HepG2 (cell line): Measurements from ENCODE around the gene PAN2. TPM values are rescaled to one million over a fixed set of nuclear protein-coding genes. Genes with fewer than 3 reads are reported as not detected.

Experiments
- ADNP ChIP-seq: sonication (generic); formaldehyde crosslinking; IDR thresholded peaks from 2 replicates; pipeline ENCODE4 v1.4.0; 2020; ENCODE audit warnings: missing genetic modification reagents
- HNF1A ChIP-seq, 2 experiments: sonication (generic) in 1 of 2; formaldehyde crosslinking in 1 of 2; IDR thresholded peaks; 2 replicates each; pipeline versions ENCODE4 v1.4.0 to v1.6.1; 2016 to 2020; ENCODE audit warnings: borderline replicate concordance in 1 of 2, low read depth in 1 of 2, mild to moderate bottlenecking in 1 of 2, missing genetic modification reagents in 1 of 2
- ZNF318 ChIP-seq: sonication (generic); formaldehyde crosslinking; IDR thresholded peaks from 2 replicates; pipeline ENCODE4 v1.4.0; 2020; ENCODE audit warnings: mild to moderate bottlenecking, missing genetic modification reagents
- ZNF441 ChIP-seq: sonication (generic); formaldehyde crosslinking; IDR thresholded peaks from 2 replicates; pipeline ENCODE4 v1.7.0; 2021; ENCODE audit warnings: missing genetic modification reagents, borderline replicate concordance
- ZNF639 ChIP-seq: conservative IDR thresholded peaks from 2 replicates; pipeline ENCODE4 v1.6.1; 2018; ENCODE audit warnings: missing genetic modification reagents
- polyA plus RNA-seq, 8 experiments: library from polyadenylated mRNA; depleted of rRNA in 3 of 8; stranded (reverse) in 7 of 8; unstranded in 1 of 8; fragments of >200 nt; fragmentation: Illumina TruSeq in 4 of 8; extraction: Trizol in 4 of 8; gene quantifications; 2 replicates each; pipeline versions ENCODE4 v1.2.1 to v1.2.3, GENCODE V29; 2011 to 2016; ENCODE audit warnings: low read depth in 4 of 8, missing spikeins in 1 of 8, mixed read lengths in 1 of 8; ENCODE audit not compliant: insufficient read depth in 1 of 8
- total RNA-seq, 5 experiments: library from RNA; depleted of rRNA; stranded (reverse); fragments of >200 nt; fragmentation: Illumina TruSeq; extraction: Trizol; gene quantifications; 2 replicates each; pipeline ENCODE4 v1.2.3, GENCODE V29; 2016; ENCODE audit warnings: low read depth in 1 of 5
- TF ChIP-seq, protein P1 (sequence below): sonication (generic); formaldehyde crosslinking; IDR thresholded peaks from 2 replicates; pipeline ENCODE4 v1.4.0; 2020; ENCODE audit warnings: missing genetic modification reagents, borderline replicate concordance
- TF ChIP-seq, protein P2 (sequence below): sonication (generic); formaldehyde crosslinking; IDR thresholded peaks from 2 replicates; pipeline ENCODE4 v1.8.1; 2022; ENCODE audit warnings: low read depth, mild to moderate bottlenecking, missing genetic modification reagents

PAN2 gene
- total and polyA plus RNA-seq, 2 of the 13 experiments (the other 11 are each of a cell fraction or from before 2014, with no cell fraction given), result 27.2 to 61.1 TPM

DNA sequence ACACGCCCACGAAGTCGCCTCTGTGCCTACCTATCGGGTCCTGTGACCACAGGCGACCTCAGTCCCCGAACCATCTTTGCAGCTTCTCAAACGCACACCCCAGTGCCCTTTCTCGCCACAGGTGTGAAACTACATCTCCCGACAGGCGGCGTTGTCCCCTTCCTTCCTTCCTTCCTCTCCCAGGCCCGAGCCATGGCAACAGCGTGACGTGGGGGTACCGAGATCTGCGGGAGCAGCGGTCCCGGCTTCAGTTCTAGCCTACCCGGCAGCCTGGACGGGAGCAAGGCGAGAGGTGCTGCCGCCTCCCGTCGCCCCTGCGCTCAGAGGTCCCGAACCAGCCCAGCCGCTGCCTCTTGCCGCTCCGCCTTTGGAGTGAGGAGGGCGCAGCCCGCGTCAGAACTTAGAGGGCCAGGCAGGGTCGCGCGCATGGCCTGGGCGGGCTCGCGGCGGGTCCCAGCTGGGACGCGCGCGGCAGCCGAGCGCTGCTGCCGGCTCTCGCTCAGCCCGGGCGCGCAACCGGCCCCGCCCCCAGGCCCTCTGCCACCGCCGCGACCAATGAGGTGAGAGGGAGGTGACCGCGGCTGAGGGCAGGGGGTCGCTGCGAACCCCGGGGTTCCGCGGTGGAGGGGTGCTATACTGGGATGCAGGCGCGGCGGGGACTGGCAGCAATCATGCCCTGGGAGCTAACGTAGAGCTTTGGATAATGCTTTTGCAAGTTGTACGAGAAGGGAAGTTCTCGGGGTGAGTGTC is 66.9 kb downstream of the PAN2 start, which contains the start of gene COQ10A (continued):
- TF ChIP-seq HNF1A (IDR thresholded peaks at IDR 0.05; ENCODE audit: low read depth), result no peak
- TF ChIP-seq HNF1A (CRISPR knock-in tag; IDR thresholded peaks at IDR 0.05; ENCODE audit: borderline replicate concordance), result peak; percentile 57; the same call in 1 of the 2 replicates
- TF ChIP-seq, protein P1, sequence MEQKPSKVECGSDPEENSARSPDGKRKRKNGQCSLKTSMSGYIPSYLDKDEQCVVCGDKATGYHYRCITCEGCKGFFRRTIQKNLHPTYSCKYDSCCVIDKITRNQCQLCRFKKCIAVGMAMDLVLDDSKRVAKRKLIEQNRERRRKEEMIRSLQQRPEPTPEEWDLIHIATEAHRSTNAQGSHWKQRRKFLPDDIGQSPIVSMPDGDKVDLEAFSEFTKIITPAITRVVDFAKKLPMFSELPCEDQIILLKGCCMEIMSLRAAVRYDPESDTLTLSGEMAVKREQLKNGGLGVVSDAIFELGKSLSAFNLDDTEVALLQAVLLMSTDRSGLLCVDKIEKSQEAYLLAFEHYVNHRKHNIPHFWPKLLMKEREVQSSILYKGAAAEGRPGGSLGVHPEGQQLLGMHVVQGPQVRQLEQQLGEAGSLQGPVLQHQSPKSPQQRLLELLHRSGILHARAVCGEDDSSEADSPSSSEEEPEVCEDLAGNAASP (CRISPR knock-in tag), result peak; percentile 87
- TF ChIP-seq ZNF441 (CRISPR knock-in tag), result peak; percentile 28; the same call in 1 of the 2 replicates
- TF ChIP-seq ADNP (CRISPR knock-in tag), result peak; percentile 77; the same call in 1 of the 2 replicates
- TF ChIP-seq ZNF318 (CRISPR knock-in tag), result no peak; the same call in 1 of the 2 replicates
- TF ChIP-seq, protein P2, sequence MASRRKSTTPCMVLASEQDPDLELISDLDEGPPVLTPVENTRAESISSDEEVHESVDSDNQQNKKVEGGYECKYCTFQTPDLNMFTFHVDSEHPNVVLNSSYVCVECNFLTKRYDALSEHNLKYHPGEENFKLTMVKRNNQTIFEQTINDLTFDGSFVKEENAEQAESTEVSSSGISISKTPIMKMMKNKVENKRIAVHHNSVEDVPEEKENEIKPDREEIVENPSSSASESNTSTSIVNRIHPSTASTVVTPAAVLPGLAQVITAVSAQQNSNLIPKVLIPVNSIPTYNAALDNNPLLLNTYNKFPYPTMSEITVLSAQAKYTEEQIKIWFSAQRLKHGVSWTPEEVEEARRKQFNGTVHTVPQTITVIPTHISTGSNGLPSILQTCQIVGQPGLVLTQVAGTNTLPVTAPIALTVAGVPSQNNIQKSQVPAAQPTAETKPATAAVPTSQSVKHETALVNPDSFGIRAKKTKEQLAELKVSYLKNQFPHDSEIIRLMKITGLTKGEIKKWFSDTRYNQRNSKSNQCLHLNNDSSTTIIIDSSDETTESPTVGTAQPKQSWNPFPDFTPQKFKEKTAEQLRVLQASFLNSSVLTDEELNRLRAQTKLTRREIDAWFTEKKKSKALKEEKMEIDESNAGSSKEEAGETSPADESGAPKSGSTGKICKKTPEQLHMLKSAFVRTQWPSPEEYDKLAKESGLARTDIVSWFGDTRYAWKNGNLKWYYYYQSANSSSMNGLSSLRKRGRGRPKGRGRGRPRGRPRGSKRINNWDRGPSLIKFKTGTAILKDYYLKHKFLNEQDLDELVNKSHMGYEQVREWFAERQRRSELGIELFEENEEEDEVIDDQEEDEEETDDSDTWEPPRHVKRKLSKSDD (CRISPR knock-in tag), result 0 out of 2 replicates have a peak, but pooled peaks have one; percentile 46
- 0 out of 2 replicates have a peak, but pooled peaks have one; percentile 60 for TF ChIP-seq ZNF639 (CRISPR knock-in tag)
